AG04449 (cell line): Measurements from ENCODE around the gene AKAP8.
"Not testable (repeated sequence)": the region's sequence is repeated elsewhere in the genome, so short reads cannot be mapped to it uniquely, and the experiment has no call there.

Experiments
- CTCF ChIA-PET: fragments of 350-600 bp; formaldehyde crosslinking; extraction: SDS; loops from one replicate; lab custom pipeline; 2021; ENCODE audit warnings: antibody characterized with exemption; lab: Yijun Ruan, JAX
- POLR2A ChIA-PET: fragments of 400-600, 350-600 bp; formaldehyde crosslinking; extraction: SDS; loops from one replicate; lab custom pipeline; 2020; ENCODE audit warnings: antibody characterized with exemption, inconsistent platforms; lab: Yijun Ruan, JAX
- DNase-seq: peaks from one replicate; pipeline ENCODE4 v3.0.0-alpha.2; 2010; ENCODE audit warnings: low read depth, low spot score
- H3K4me3 ChIP-seq: 2 replicates; pipeline ENCODE4 v1.5.1; 2011; ENCODE audit warnings: low read depth, mild to moderate bottlenecking, control low read depth, low read length
- TF ChIP-seq, protein P1 (sequence below): IDR thresholded peaks from one replicate; pipeline ENCODE4 v1.5.1; 2011; ENCODE audit warnings: mild to moderate bottlenecking, moderate library complexity, low read length, control low read depth, inconsistent platforms; ENCODE audit not compliant: insufficient read depth; ENCODE audit errors: missing control alignments

The AKAP8 gene

DNA sequence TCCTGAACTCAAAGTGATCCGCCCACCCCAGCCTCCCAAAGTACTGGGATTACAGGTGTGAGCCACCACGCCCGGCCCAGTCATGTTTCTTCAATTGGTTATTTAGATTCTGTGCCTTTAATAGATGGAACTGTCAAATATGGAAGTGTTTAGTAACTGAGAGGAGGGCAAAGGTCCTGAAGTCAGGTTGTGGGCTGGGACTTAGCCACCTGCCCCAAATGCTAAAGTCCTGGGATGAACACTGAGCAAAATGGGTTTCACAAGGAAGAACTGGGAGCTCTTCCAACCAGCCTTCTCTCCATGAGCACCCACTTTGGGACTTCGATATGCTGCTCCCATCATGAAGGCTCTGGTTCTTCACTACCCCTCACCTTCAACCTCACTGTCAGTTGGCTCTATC, 21.7 kb downstream of the AKAP8 start:
- ChIA-PET POLR2A (interaction anchor here (0.7 kb wide), 1 partner anchor 8 kb away, joined by 3 read pairs; no protein-coding TSS in a partner anchor), CTCF (interaction anchor here (1.2 to 1.3 kb wide), 3 partner anchors 12 to 183 kb away, joined by 3 to 5 read pairs (median 3); no protein-coding TSS in a partner anchor)
- TF ChIP-seq, protein P1, sequence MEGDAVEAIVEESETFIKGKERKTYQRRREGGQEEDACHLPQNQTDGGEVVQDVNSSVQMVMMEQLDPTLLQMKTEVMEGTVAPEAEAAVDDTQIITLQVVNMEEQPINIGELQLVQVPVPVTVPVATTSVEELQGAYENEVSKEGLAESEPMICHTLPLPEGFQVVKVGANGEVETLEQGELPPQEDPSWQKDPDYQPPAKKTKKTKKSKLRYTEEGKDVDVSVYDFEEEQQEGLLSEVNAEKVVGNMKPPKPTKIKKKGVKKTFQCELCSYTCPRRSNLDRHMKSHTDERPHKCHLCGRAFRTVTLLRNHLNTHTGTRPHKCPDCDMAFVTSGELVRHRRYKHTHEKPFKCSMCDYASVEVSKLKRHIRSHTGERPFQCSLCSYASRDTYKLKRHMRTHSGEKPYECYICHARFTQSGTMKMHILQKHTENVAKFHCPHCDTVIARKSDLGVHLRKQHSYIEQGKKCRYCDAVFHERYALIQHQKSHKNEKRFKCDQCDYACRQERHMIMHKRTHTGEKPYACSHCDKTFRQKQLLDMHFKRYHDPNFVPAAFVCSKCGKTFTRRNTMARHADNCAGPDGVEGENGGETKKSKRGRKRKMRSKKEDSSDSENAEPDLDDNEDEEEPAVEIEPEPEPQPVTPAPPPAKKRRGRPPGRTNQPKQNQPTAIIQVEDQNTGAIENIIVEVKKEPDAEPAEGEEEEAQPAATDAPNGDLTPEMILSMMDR = no peak
- no peak for DNase-seq
- no peak overlapping the region for H3K4me3 ChIP-seq

GRCh38 chr19:15354566-15355296, 24.9 kb downstream of the AKAP8 start:
- POLR2A ChIA-PET = no interaction called here
- DNase-seq = no peak
- TF ChIP-seq, protein P1 = no peak
- H3K4me3 ChIP-seq = no peak overlapping the region
- CTCF ChIA-PET = no interaction called here

DNA sequence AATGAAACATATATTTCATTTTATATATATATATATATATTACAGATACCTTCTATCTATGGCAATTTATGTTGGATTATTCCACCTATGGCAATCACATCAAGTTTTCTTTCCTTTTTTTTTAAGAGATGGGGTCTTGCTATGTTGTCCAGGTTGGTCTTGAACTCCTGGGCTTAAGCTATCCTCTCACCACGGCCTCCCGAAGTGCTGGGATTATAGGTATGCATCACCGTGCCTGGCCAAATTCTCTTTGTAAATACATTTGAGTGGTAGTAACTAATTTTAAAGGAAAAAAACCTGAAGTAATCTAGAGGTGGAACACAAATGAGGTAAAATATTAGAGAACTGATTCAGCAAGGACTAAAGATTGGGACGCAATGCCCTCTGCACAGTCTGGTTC, 25.7 kb downstream of the AKAP8 start:
- ChIA-PET POLR2A (no interaction called here), CTCF (no interaction called here)
- no peak overlapping the region for H3K4me3 ChIP-seq
- no peak for DNase-seq
- TF ChIP-seq, protein P1 = no peak

DNA sequence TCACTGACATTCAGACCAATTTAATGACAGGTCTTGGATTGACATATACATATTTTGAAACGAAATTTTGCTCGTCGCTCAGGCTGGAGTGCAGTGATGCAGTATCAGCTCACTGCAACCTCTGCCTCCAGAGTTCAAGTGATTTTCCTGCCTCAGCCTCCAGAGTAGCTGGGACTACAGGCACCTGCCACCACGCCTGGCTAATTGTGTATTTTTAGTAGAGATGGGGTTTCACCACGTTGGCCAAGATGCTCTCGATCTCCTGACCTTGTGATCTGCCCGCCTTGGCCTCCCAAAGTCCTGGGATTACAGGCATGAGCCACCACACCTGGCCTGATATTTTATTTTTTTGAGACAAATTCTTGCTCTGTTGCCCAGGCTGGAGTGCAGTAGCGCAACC, 27.1 kb downstream of the AKAP8 start:
- DNase-seq, H3K4me3 ChIP-seq, POLR2A ChIA-PET, CTCF ChIA-PET: not testable (repeated sequence)

DNA sequence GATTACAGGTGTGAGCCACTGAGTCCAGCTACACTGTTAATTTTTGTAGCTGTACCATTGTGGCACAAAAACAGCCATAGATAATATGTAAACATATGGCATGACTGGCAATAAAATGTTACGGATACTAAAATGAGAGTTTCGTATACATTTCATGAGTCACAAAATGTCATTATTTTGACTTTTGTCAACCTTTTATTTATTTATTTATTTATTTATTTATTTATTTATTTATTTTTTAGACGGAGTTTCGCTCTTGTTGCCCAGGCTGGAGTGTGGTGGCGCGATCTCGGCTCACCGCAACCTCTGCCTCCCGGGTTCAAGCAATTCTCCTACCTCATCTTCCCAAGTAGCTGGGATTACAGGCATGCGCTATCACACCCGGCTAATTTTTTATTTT, 38.3 kb downstream of the AKAP8 start:
- POLR2A ChIA-PET, CTCF ChIA-PET, H3K4me3 ChIP-seq, DNase-seq: not testable (repeated sequence)

DNA sequence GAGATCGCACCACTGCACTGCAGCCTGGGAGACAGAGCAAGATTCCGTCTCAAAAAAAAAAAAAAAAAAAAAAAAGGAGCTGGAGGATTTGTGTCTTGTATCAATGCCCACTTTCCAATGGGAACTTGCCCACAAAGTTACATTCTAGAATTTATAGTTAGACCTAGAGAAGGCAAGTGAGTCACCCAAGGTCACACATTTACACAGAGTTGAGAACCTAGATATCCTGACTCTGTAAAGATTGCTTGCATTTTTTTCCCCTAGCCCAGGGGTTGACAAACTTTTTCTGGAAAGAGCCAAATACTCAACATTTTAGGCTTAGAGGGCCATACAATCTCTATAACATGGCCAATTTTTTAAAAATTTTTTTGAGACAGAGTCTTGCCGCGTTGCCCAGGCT, 39.5 kb downstream of the AKAP8 start:
- ChIA-PET POLR2A (interaction anchor here (0.7 kb wide), 1 partner anchor 90 kb away, joined by 4 read pairs; no protein-coding TSS in a partner anchor), CTCF (interaction anchor here (0.7 to 1.0 kb wide), 3 partner anchors 11 to 189 kb away, joined by 3 read pairs; no protein-coding TSS in a partner anchor)
- TF ChIP-seq, protein P1 = no peak
- H3K4me3 ChIP-seq = no peak overlapping the region
- no peak for DNase-seq

DNA sequence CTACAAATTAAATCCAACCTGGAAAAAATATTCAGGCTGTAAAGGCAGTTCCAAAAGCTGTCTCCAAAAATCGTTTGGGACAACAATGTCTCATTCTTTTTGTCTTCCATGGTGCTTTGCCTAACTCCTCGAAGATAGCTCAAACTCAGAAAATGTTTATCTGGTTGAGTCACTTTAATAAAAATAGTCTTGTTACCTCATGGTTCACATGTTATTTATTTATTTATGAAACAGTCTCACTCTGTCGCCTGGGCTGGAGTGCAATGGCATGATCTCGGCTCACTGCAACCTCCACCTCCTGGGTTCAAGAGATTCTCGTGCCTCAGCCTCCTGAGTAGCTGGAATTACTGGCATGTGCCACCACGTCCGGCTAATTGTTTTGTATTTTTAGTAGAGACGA, 42.4 kb downstream of the AKAP8 start:
- CTCF ChIA-PET = interaction anchor here (0.9 to 2.5 kb wide), 6 partner anchors 9 to 160 kb away, joined by 3 to 9 read pairs (median 4); no protein-coding TSS in a partner anchor
- DNase-seq = no peak
- TF ChIP-seq, protein P1 = no peak
- no peak overlapping the region for H3K4me3 ChIP-seq
- POLR2A ChIA-PET = interaction anchor here (0.5 to 0.6 kb wide), 2 partner anchors 25 to 101 kb away, joined by 3 read pairs; no protein-coding TSS in a partner anchor

GRCh38 chr19:15335992-15336391, 43.6 kb downstream of the AKAP8 start:
- CTCF ChIA-PET = interaction anchor here (0.8 to 1.0 kb wide), 2 partner anchors 35 to 75 kb away, joined by 3 read pairs; no protein-coding TSS in a partner anchor
- POLR2A ChIA-PET, DNase-seq, H3K4me3 ChIP-seq: not testable (repeated sequence)
